GM13977 (cell line): ENCODE data around the gene MSMP.

Experiments used
- DNase-seq: peaks from one replicate; pipeline ENCODE4 v3.0.0; 2012; ENCODE audit warnings: low spot score
- CTCF ChIP-seq: IDR thresholded peaks from 2 replicates; pipeline ENCODE4 v1.5.1; 2012; ENCODE audit warnings: mild to moderate bottlenecking, control low read depth; ENCODE audit not compliant: insufficient read depth; ENCODE audit errors: extremely low read depth, missing control alignments
- in situ Hi-C: fragments of 300-500 bp; cut with MboI; formaldehyde crosslinking; loops from one replicate; pipeline ENCODE4 v1.12.0; 2022; ENCODE audit warnings: low sequenced_read_pairs, low pct_unique_long_range_greater_than_20kb, mixed read lengths, inconsistent platforms; ENCODE audit not compliant: unreplicated experiment

Gene MSMP

GRCh38 chr9:35760651-35761050 lies 6.6 kb upstream of the MSMP start:
- TF ChIP-seq CTCF, result no peak
- no peak for DNase-seq
- in situ Hi-C loops, result no loop called here

- DNase-seq, result no peak
- in situ Hi-C loops, result no loop called here
- TF ChIP-seq CTCF, result no peak
These were observed 5.7 kb upstream of the MSMP start for GRCh38 chr9:35759795-35760194.

- no peak for DNase-seq
- in situ Hi-C loops, result no loop called here
- no peak for TF ChIP-seq CTCF
These were observed 4.5 kb upstream of the MSMP start for GRCh38 chr9:35758475-35759050.

- no peak for TF ChIP-seq CTCF
- DNase-seq, result no peak
- in situ Hi-C loops, result no loop called here
These were observed 3.8 kb upstream of the MSMP start for GRCh38 chr9:35757892-35758275.

GRCh38 chr9:35757226-35757891 lies 3.3 kb upstream of the MSMP start:
- peak; percentile 31 for DNase-seq
- no peak for TF ChIP-seq CTCF
- in situ Hi-C loops, result no loop called here

- in situ Hi-C loops, result no loop called here
- DNase-seq, result peak; percentile 75
- peak; percentile 83 for TF ChIP-seq CTCF
These were observed 2.5 kb upstream of the MSMP start for GRCh38 chr9:35756275-35757225.
